ENCODE measurements around the gene KIAA1671.

The KIAA1671 gene

DNA sequence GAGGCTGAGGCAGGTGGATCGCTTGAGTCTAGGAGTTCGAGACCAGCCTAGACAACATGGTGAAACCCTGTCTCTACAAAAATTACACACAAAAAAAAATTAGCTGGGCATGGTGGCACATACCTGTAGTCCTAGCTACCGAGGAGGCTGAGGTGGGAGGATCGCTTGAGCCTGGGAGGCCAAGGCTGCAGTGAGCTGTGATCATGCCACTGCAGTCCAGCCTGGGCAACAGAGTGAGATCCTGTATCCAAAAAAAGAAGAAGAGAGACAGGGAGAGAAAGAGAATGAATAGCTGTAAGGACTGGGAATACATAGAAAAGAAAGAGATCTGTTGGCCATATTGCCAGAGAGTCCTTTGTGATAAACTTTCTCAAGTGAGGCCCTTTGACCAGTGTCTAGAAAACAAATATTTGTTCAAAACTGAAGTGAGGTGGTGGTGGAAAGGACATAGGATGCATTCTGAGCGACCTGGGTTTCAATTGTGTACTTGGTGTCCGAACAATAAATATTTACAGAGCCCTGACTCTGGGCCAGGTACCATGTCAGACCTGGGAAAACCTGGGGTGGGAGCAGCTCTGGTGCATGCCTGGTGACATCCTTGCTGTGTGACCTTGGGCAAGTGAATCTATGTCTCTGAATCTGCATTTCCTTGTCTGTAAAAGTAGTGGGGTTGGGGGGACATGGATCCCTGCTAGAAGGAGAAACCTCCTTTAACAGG lies 157.5 kb downstream of the KIAA1671 start:
- no peak overlapping the region for H3K4me3 ChIP-seq (ENCODE audit: low read depth, low read length)

DNA sequence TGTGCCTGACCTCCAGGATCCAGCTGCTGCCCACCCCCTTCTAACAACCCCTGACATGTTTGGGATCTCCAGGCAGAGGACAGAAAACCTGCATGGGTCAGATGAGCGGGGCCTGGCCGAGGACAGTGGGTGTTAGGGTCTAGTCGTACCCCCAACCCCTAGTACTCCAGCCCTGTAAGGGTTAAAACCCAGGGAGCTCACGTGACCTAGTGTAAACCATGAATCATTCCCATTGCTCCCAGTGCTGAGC lies 158.0 kb downstream of the KIAA1671 start:
- TF ChIP-seq, protein P1, sequence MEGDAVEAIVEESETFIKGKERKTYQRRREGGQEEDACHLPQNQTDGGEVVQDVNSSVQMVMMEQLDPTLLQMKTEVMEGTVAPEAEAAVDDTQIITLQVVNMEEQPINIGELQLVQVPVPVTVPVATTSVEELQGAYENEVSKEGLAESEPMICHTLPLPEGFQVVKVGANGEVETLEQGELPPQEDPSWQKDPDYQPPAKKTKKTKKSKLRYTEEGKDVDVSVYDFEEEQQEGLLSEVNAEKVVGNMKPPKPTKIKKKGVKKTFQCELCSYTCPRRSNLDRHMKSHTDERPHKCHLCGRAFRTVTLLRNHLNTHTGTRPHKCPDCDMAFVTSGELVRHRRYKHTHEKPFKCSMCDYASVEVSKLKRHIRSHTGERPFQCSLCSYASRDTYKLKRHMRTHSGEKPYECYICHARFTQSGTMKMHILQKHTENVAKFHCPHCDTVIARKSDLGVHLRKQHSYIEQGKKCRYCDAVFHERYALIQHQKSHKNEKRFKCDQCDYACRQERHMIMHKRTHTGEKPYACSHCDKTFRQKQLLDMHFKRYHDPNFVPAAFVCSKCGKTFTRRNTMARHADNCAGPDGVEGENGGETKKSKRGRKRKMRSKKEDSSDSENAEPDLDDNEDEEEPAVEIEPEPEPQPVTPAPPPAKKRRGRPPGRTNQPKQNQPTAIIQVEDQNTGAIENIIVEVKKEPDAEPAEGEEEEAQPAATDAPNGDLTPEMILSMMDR (IDR thresholded peaks at IDR 0.05; ENCODE audit: low read depth, low read length) = no peak
- H3K4me3 ChIP-seq (ENCODE audit: low read depth, low read length) = no peak overlapping the region

More for the DNA sequence above, 157.5 kb downstream of the KIAA1671 start:
- TF ChIP-seq, protein P1 (IDR thresholded peaks at IDR 0.05; ENCODE audit: low read depth, low read length) = no peak

DNA sequence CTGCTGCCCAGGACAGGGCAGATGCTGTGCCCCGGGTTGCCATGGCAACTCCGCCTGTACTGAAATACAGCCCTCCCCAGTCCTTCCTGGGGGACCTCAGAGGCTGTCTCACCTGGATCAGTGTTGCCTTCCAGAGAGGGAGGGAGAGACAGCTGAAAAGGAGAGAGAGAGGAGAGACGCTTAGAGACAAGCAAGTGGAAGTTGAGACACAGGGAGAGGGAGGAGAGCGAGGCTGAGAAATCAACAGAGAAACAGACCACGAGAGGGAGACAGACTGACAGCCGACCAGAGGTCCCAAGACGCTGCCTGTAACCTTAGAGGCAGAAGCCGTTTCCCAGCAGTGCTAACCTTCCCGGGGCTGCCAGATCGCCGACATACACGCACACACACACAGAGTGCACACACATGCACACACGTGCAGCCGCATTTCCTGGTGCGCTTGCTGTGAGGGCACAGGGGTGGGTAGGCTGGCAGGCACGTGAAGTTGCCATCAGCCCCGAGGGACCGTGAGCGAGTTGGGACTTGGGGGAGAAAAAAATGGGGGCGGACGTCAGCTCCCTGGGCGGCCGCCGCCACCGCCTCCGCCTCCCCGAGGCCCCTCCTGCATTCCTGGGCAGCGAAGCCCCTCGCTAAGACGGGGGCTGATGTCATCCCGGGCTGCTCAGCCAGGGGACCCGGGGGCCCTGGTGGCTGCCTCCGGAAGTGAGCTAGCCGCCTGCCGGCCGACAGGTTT lies 158.5 kb downstream of the KIAA1671 start:
- no peak overlapping the region for H3K4me3 ChIP-seq (ENCODE audit: low read depth, low read length)
- TF ChIP-seq, protein P1 (IDR thresholded peaks at IDR 0.05; ENCODE audit: low read depth, low read length) = no peak

DNA sequence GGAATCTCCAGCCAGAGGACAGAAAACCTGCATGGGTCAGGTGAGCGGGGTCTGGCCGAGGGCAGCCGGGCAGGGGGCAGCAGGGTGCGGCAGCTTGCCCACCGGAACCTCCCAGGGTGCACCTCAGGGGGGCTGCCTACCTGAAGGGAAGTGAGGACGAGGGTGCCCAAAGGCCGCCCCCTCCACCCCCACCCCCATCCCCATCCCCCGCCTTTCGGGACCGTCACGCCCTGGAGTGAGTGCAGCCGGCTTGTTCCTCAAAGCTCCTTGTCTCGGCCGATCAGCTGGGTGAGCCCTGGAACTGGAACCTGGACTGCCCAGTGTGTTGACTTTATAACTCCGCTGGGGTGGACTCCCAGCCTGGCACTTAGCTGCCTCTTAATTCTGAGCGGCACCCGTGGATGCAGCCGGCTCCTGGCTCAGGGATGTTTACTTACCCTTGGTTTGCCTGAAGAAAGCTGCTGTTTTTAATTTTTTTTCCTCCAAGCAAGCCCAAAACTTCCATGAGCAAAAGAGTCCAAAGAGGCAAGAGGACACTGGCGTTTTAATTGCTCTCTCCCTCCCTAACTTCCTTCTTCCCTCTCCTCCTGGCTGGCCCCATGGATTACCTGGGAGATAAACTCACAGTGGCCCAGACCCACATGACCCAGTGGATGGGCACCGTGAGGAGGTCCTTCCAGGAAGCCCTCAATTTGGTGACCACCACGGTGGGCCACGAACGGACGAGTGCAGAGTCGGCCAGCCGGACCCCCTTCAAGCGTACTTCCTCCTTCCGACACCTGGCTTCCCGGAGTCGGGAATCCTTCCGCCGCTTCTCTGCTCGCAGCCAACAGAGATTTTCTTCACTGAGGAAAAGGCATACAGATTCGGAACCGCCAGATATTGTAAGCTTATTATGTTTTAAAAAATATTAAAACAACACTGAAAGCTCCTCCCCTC lies 159.3 kb downstream of the KIAA1671 start:
- no peak overlapping the region for H3K4me3 ChIP-seq (ENCODE audit: low read depth, low read length)

DNA sequence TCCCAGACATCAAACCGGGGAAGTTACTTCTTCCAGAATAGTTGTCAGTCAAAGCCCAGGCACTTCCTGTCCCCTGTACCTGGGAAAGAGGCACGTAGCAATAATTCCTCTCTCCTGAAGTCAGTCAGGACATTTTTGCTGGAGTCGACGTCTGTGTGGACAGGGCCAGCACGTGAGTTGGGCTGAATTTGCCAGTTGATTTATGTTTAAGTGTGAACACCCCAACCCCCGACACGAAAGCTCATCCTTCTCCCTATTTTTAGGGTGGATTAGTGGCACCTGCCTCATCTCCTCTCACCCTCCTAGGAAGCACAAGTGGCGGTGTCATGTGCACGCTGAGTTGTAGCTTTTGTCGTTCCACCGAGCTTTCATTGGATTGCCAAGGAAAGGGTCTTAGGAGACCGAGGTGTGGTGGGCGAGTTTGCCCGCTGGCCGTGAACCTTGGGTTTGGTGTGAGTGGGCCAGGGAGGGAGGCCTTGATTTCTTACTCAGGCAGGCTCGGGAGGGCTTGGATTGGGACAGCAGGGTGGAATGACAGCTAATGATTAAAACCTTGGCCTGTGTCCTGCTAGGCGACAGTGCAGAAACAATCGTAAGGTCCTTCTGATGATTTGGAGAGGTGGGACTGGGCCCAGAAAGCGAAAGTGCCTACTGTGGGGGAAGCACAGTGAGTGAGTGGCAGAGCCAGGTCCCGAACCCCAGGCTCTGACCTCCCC lies 160.2 kb downstream of the KIAA1671 start:
- no peak overlapping the region for H3K4me3 ChIP-seq (ENCODE audit: low read depth, low read length)

More for the DNA sequence above, 159.3 kb downstream of the KIAA1671 start:
- TF ChIP-seq, protein P1 (IDR thresholded peaks at IDR 0.05; ENCODE audit: low read depth, low read length) = no peak

DNA sequence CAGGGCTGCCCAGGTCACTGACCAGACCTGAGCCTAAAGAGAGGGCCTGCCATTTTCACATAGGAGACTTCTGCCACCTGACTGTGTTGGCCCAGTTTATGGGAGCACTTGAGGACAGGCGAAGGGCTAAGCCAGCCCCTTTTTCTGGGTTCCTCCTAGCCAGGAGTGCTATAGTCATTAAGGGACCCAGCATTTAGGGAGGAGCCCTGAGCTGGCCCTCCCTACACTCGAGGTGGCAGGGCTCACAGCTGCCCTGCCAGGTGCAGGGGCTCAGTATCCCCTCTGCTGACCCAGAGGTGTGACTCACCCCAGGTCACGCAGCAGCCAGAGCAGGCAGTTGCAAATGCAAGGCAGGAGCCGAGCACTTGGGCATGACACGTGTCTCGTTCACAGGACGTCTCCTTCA lies 160.8 kb downstream of the KIAA1671 start:
- TF ChIP-seq, protein P1 (IDR thresholded peaks at IDR 0.05; ENCODE audit: low read depth, low read length) = no peak
- H3K4me3 ChIP-seq (ENCODE audit: low read depth, low read length) = no peak overlapping the region

More for the DNA sequence above, 160.2 kb downstream of the KIAA1671 start:
- TF ChIP-seq, protein P1 (IDR thresholded peaks at IDR 0.05; ENCODE audit: low read depth, low read length) = no peak

Measured in WI38 (cell line).